Stimulated activated CD8-positive, alpha-beta memory T cell treated with anti-CD3 and anti-CD28 coated beads, Interleukin-2, amount 100 ng/mL, for 48 hours (primary cell): Measurements from ENCODE around the gene TMEM184B.

ENCODE experiments used
- DNase-seq, 2 donors: peaks; one replicate each; pipeline ENCODE4 v3.0.0-alpha.2; 2020; ENCODE audit warnings: low read depth in 2 of 2

TMEM184B gene

GRCh38 chr22:38226853-38227649 is 45.8 kb downstream of the TMEM184B start:
- DNase-seq = no peak

DNA sequence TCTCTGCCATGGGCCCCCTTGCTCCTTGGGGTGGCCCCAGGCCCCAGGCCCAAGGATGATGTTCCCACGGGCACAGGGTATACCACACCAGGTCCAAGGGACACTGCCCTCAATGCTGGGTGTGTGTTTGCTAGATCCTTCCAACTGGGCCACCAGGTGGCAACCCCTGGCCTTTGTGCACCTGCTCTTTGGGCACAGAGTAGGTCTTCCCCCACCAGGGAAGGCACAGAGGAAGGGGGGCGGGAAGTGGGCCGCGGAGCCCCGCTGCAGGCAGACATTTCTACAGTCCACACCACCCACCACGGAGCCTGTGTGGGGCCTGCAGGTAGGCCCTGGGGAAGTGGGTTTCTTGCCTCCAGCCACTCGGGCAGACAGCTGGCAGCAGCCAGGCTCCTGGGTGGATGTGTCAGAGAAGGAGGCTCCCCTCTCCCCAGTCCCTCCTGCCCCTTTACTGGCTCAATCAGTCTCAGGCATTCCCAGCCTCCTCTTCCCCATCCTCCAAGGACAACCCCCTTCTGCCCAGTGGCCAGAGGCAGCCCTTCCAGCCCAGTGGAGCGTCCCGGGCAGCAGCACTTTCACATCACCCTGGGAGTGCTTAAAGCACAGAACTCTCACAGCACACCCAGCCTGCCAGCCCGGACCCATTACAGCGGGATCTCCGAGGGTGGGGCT is 49.4 kb downstream of the TMEM184B start:
- DNase-seq = no peak

DNA sequence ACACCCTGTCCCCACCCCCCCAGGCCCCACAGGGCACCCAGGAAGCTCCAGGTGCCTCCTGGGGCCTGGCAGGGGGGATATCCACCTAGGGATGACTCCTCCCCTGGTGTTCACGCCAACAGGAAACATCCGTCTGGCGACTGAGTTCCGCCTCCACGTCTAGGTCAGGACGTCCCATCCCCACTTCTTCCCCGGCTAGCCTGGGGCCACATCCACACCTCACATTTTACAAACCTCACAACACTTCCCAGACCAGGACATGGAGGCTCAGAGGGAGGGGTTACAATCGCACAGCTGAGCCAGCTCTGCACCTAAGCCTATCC is 50.1 kb downstream of the TMEM184B start:
- DNase-seq = no peak

DNA sequence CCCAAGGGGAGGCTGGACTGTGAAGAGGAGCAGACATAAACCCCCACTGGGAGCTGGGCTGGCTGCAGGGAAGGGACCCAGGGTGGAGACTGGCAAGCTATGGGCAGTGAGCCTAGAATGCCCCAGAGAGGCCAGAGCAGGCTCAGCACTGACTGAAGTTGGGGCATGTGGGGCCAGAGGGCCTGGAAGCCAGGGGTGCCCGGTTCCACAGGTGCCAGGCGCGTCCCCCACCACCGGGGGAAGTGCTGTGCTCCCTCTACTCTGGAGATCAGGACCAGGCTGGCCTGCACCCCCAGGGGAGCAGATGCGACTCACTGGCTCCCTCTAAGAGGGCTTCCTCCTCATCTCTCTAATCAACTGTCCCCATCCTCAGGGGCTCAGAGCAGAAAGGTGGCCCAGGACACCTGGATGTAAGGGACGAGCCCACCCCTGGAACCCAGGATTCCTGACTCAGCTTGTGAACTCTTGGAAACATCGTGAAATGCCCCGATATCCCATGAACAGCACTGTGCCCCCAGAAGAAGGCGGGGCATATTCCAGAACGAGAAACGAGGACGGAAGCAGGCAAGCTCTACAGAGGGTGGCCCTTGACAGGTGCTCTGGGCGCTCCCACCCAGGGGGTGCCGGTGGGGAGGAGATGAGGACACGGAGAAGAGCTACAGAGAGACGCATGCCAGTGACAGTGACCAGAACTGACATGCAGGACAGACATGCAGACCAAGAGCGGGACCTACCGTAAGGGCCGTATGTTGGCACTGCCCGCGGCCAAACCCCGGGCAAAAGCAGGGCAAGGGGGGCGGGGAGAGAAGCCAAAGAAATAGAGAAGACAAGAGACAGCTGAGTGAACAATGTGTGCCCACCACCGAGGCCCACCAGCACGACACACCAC is 50.7 kb downstream of the TMEM184B start:
- no peak for DNase-seq

- DNase-seq = no peak
These were observed 51.4 kb downstream of the TMEM184B start for GRCh38 chr22:38221407-38221806.

GRCh38 chr22:38220653-38221386 is 52.0 kb downstream of the TMEM184B start:
- DNase-seq = no peak

GRCh38 chr22:38220163-38220562 is 52.6 kb downstream of the TMEM184B start:
- DNase-seq = no peak

DNA sequence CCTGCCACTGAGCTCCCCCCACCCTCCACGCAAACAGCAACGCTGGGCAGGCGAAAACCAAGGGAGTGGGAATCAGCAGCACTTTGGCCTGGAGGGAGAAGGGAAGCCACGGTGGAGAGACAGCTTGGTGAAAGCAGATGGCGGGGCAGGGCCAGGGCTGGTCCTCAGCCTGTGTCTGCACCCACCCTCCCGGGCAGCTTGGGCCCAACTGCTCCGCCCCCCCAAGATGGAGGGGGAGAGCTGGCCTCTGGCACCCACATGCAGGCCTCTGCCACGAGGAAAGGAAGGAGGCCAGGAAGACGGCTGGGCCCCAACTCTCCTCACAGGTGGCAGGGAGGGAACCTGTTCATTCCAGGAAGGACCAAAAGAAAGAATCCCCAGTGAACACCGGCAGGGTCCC is 53.2 kb downstream of the TMEM184B start:
- no peak for DNase-seq

DNA sequence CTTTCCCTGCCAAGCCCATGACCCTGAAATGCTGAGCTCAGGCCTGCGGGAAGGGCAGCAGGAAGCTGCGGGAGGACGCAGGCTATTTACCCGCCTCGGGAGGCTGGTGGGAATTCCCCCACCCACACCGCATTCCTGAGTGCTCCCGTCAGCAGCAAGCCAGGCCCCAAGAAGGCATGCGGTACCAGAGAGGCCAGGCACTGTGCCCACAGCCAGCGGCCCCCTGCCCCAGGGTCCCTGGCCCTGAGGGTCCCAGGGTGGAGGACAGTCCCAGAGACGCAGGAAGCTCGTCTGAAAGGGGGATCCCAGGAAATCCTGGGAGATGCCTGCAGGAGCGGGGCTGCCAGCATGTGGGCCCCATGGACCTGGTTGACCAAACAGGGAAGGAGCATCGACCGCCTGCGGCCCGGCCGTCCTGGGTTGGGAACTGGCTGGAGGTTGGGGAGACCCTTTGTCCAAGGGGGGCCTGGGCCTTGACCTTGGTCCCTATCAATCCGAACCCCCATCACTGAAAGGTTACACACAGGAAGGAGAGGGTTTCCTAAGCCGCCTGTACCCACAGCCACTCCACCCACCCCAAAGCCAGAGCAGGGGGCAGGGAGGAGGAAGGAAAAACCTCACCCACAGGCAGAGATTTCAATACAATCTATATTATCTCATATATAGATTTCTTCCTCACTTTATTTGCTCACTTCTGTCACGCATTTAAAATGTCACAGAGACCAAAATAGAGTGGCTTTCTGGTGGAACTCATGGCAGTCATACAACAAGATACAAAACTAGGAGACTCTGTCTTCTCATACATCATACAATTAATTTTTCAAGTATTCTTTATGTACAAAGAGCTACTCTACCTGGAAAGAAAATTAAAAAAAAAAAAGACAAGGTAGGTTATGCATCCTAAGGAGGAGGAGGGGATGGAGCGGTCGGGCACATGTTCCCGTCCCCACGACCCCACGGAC is 53.9 kb downstream of the TMEM184B start:
- DNase-seq = peak in 1 of 2 donors; percentile 41

- no peak for DNase-seq
These were observed 57.4 kb downstream of the TMEM184B start for GRCh38 chr22:38215156-38216038.

DNA sequence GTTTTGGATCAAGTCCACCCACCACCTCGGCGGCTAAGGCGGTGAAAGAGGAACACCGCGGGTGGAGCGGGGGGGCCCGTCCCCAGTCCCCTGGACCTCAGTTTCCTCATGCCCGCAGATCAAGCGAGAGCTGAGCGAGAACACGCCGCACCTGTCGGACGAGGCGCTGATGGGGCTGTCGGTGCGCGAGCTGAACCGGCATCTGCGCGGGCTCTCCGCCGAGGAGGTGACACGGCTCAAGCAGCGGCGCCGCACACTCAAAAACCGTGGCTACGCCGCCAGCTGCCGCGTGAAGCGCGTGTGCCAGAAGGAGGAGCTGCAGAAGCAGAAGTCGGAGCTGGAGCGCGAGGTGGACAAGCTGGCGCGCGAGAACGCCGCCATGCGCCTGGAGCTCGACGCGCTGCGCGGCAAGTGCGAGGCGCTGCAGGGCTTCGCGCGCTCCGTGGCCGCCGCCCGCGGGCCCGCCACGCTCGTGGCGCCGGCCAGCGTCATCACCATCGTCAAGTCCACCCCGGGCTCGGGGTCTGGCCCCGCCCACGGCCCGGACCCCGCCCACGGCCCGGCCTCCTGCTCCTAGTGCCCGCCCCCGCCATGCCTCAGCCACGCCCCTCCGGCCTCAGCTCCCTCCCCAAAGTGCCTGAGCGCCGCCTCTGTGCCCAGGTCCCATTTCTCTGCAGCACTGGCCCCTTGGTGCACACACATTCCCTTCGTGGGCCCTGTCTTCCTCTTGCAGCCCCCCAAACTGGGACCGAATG is 58.3 kb downstream of the TMEM184B start:
- DNase-seq = peak; percentile 52

DNA sequence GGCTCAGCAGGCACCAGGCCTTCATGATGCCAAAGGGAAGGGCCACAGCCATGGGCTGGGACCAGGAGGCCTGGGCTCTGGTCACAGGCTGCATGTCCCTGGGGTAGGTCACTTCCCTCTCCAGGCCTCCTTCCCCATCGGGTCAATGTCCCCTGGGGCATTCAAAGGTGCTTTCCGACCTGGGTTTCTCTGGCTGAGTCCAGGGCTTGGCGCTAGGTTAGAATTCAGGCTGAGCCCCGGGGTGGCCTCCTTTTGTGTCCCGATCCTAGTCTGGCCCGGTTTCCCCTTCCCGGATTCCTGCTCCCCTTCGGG is 58.9 kb downstream of the TMEM184B start:
- DNase-seq = no peak

GRCh38 chr22:38213319-38213989 is 59.4 kb downstream of the TMEM184B start:
- DNase-seq = no peak

- DNase-seq = no peak
These were observed 60.4 kb downstream of the TMEM184B start for GRCh38 chr22:38212442-38212841.

GRCh38 chr22:38211556-38211955 is 61.3 kb downstream of the TMEM184B start:
- DNase-seq = no peak

DNA sequence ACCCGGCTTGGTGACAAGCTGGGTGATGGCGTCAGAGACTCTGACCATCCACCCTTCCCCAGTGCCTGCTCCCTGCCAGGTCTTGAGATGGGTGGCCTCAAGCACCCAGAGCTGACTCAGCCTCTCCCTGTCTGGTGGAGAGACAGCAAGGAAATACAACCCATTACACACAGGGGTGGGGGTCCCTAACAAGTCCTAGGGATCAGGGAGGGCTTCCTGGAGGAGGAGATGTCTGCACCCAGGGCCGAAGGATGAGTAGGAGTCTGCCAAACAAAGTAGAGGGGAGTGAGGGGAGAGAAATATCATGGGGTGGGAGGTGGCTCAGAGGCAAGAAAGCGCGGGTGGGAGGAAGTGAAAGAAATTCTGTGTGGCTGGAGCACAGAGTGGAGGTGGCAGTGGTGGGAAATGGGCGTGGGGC is 64.2 kb downstream of the TMEM184B start:
- DNase-seq = no peak

- DNase-seq = no peak
These were observed 64.8 kb downstream of the TMEM184B start for GRCh38 chr22:38207898-38208432.
